SKM-1 treated with dmso at 0.1 percent for 144 hours (cell line): ENCODE data around the gene ATP5PB.

Experiments used
- DNase-seq: peaks from one replicate; lab custom pipeline; 2025; ENCODE audit not compliant: unreplicated experiment; lab: John Stamatoyannopoulos, UW

ATP5PB gene

DNA sequence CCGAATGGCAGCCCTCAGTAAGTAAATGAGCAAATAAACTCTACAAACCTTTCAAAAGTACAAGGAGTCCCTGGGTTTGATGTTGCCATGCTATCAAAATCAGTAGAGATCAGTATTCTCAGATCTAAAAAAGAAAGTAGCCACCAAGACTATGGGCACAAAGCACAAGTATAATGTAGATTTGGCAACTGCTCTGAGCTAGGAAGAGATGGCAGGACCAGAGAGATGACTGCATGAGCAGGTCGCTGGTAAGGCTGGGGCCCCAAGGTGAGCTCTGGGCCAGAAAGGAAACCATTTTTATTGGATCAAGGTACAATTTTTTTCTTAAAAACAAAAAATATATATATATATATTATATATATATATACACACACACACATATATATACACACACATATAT is 57.3 kb downstream of the ATP5PB start:
- no peak for DNase-seq

DNA sequence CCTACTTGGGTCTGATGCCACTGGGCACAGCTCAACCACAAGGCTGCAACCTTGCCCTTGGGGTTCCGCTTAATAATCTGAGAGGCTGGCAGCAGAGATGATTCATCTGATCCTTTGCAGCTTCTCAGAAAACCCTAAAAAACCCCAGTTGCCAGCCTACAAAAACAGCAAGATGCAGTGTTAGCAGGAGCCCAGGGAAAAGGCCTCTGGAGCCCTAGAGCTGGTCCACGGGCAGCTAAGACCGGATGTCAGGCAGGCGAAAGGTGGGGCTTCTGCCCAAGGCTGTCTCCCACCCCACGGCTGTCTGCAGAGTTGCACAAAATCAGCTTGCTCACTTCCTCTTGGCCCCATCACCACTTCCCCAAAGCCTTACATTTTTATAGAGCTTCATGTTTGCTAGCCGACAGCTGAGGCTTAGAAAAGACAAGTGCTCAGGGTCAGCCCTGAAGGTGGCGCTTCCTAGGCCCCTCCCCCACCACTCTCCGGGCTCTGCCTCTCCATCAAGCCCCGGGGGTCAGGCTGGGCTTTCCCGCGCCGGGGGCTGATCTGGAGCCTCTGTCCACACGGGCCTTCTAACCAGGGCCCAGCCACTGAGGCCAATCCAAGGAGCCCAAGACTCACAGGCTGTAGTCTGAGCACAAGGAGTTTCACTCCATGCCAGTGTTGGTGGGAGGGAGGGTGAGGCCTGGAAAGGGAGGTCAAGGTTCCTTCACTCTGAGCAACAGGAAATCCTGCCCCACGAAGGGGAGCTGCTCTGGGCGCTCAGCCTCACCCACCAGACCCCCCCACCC is 58.3 kb downstream of the ATP5PB start:
- peak; percentile 99 for DNase-seq

DNA sequence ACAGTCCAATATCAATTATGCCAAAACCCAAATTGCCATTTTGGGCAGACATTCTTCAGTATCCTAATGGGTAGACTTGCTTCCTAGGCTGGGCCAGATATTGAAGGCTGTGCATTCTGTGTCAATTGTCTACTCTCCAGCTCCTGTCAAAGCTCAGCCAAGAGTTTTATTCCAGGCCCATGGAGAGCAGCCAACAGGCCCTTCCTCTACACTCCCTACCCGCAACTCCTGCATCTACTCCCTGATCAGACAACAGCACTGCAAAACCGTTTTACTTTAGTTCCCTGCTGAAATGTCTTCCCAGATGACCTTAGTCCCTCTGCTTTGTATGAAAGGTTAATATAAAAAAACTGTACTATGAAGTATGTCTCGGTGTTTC is 60.7 kb downstream of the ATP5PB start:
- no peak for DNase-seq

DNA sequence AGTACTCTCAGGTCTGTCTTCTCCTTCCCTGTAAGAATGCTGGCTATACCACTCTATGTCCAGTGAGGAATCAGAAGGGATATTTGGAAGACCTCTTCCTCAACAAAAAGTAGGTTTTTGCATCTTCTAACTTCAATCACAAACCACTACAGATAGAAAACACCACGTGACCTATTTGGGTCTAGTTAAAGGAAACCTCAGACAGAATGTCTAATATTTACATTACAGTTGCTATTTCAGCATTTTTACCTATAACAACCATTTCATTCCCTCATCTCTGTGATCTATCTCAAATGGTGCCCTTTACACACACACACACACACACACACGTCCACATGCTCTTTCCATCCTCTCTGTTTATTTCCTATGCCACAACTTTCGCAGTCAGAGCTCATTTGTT is 62.1 kb downstream of the ATP5PB start:
- no peak for DNase-seq
